GM18520 (cell line): Measurements from ENCODE around the gene LAPTM5.
A peak's percentile ranks its signal among the peaks of the same experiment; 100 is the strongest.

ENCODE experiments used
- ATAC-seq: cut with Tn5 transposase; IDR thresholded peaks from one replicate; pipeline ENCODE4 v1.9.1; 2021; ENCODE audit not compliant: unreplicated experiment

LAPTM5 gene

DNA sequence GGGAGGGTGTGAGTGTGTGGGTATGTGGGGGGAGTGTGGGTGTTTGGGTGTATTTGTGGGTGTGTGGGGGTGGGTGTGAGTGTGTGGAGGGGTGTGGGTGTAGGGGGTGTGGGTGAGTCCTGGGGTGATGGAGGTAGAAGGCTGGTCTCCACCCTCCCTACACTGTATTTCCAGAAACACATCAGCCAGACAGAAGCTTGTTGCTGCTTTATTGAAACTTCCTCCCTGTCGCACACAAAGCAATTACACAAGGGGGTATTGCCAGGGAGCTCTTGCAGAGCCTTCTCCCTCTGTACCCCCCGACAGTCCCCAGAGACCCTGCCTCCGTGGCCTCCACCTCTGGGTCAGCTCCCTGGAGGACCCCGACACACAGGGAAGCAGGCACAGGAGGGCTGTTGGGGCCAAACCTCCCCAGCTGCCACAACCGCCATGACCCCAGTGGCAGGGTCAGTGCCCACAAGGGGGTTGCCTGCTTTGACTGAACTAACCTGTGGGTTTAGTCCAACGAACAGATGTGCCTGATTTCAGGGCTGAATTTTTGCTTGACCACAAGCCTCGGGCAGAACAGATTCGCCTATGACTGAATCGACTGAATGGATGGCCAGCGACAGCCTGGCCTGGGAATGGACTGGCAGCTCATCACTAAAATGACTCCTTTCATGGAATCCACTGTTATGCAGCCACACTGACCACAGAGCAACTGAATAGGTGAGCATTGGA, 25.1 kb downstream of the LAPTM5 start:
- ATAC-seq, result peak; percentile 42

GRCh38 chr1:30731806-30732276, 25.7 kb downstream of the LAPTM5 start:
- ATAC-seq, result no peak

DNA sequence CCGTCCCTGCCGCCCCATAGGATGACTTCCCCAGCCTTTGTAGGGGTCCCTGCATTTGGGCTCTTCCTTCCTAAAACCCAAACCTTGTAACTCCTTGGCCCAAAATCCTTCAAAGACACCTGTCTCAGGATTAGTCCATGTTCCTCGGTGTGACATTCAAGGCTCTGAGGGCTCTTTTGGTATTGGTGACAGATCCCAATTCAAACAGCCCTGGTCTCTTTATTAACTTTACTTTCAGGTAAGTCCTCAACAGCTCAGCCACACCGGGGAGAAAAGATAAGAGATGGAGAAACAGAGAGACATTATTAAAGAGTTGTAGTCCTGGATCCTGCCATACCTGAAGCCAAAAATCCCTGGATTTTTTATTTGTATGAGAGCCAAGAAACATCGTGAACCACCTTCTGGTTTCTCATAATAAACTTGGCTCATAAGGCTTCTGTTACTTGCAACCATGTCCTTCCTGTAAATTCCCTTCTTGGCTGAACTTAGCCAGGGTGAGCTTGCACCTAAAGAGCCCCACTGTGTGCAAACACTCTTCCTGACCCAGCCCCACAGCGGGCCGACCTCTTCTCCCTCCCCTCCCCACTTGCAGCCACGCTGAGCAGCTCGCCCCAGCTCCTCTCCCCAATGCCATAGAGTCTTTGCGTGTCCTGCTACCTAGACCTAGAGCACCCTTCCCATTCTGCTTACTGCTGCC, 26.3 kb downstream of the LAPTM5 start:
- ATAC-seq, result no peak

DNA sequence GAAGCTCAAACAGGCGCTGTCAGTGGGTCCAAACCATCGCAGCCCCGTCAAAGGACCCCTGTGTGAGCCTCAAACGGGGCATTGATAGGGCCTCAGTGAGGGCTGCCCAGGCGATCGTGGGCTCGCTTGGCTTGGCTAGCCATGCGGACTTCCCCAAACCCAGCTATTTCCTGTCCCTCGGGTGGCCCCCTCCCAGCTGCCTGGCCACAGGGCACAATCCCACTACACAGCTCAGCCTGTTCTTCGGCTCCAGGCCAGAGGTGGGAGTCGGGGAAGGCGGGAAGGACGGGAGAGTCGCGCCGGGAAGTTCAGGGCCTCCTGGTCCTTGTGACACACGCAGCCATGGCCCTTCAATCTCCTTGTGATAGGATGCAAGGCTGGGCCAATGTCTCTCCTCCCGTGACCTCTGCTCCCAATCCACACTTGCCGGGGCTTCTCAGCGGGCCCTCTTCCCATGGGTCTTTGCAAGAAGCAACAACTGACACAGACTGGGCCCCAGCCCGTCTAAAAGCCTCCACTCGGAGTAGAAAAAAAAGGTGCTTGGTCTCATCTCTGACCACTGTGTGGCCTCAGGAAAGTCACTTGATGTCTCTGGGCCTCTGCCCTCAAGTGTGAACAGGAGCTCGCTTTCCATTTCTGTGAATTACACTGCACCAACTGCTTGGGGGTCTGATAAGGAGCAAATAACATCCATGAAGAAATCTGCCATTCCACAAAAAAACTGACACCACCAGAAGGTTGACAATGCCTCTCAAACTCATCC, 27.0 kb downstream of the LAPTM5 start:
- no peak for ATAC-seq

GRCh38 chr1:30729901-30730300, 27.7 kb downstream of the LAPTM5 start:
- no peak for ATAC-seq

DNA sequence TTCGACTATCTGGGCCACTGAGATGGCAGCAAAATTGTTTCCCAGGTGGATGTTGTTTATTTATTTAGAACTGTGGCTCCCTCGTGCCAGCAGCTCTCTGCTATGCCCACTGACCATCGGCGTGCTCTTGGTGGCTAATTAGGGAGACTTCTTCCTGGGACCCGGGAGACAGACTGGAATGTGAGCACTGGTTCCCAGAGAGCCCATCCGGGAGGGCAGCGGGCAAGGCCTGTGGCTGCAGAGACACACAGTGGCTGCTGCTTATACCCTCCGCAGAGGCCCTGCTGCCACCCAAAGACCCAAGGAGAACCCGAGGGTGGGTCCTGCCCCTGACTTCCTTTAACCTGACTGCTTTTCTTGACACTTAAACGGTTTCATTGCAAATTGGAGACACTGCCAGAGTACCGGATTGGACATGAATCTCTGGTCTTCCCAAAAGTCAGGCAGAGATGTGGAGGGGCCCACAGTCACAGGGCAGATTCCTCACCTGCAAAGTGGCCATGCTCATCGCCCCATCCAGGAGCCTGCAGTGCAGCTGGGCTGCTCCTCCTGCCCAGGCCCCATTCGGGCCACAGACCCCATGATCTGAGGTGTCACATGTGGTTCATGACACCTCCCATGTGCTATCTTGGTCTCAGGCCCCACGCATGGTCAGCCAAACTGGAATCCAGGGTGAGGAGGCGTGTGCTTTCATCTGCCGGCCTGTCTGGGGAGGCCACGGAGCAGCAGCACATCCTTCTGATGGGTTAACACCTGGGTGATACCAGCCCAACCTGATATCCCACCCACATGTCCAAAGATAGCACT, 28.5 kb downstream of the LAPTM5 start:
- ATAC-seq, result no peak

DNA sequence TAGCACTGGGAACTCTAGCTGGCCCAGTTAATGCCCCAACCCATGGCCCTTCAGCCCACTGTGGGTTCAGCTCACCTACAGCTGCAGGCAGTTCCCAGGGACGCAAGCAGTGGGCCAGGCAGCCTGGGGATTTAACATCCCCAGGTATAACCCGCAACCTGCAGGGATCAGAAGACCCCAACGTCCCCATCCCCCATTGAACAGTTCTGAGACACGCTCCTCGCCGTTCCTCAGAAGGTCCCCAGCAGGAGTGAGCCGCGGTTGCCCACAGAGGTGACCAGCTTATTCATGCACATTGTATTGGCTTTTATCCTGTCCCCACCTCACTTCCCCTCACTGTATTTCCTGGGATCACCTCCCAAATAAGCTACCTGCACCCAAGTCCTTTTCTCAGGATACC, 29.2 kb downstream of the LAPTM5 start:
- ATAC-seq, result no peak

GRCh38 chr1:30727824-30728223, 29.8 kb downstream of the LAPTM5 start:
- ATAC-seq, result no peak

- no peak for ATAC-seq
Measured at GRCh38 chr1:30726773-30727684, 30.5 kb downstream of the LAPTM5 start.

- no peak for ATAC-seq
Measured at GRCh38 chr1:30726236-30726635, 31.3 kb downstream of the LAPTM5 start.

DNA sequence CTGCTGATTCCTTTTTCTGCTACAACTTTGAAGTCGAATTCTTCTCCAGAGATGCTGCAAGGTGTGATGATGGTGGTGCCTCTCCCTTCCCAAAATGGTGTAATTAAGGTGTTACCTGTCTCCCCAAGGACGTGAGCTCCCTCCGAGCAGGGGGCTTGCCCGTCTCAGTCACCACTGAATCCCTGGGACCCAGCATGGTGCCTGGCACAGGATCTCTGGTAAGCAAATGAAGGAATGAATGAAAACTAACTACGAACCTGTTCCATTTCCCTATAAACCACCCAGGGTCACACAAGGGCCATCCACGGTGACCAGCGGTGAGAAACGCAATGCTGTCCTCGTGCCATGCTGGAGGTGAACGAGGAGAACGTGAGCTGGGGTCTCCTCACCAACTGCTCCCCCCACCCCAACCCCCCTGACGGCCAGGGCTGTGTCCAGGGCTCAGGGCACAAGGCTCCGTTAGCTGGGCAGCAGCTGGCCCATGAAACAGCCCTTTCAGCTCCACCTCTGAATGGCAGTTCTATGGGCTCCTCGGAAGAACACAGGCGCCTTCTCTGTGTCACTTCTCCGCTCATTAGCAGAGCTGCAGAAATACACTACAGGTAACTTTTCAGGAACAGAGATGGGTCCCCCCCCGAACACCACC, 32.0 kb downstream of the LAPTM5 start:
- no peak for ATAC-seq

- no peak for ATAC-seq
Measured at GRCh38 chr1:30724655-30725421, 32.7 kb downstream of the LAPTM5 start.

DNA sequence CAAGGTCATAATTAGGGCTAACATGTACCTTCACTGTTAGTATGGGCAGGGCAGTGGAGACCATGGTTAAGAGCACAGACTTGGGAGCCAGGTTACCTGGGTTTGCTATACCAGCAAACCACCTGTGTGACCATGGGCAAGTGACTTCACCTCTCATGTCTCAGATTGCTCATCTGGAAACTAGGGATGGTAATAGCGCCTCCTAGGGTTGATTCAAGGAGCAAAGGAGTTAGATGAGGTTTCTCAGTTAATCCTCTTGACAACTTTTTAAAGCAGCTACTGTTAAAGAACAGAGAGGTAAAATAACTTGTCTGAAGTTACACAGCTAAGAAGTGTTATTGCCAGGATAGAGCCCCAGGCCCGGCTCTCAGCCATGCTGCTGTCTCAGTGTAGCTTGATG, 33.4 kb downstream of the LAPTM5 start:
- ATAC-seq, result no peak

DNA sequence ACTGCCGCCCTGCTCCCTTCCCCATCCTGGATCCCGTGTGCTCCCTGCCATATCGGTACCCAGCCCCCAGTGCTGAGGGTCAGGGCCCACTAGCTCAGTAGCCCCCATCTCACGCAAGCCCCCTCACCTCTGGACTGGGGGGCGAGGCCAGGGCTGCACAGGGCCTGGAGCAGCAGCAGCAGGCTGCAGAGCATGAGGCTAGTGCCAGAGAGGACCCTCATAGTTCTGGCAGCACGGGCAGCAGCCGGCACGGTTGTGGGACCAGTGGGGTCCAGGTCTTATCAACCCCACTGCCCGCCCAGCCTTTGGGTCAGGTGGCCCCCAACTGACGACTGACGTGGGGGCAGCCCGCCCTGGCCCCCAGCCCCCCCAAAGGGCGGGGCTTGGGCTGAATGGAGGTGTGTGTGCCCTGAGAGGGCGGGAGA, 34.2 kb downstream of the LAPTM5 start, which contains the start of gene MATN1:
Gene MATN1, minus strand, starts transcription at position 255 of the 425 bp plus-strand sequence. Its CDS starts 34 bp downstream, at position 221.
- ATAC-seq, result no peak

GRCh38 chr1:30721812-30722537, 35.6 kb downstream of the LAPTM5 start:
- ATAC-seq, result no peak

DNA sequence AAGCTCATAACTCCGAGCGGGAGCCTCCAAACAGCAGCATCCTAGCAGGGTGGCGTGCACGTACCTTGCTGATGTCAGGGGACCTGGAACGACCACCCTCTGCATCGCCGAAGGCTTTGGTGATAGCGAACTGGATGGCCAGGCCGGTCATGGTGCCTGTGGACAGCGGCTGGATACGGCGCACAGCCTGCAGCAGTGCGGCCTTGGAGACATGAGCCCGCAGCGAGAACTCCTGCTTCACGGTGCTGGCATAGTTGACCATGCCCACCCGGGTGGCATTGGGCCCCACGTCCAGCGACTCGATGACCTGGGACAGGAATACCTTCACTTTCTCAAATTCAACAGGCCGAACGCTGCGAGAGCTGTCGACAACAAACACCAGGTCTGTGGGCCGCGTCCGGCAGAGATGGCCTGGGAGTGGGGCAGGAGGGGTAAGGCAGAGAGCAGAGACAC, 36.2 kb downstream of the LAPTM5 start:
- no peak for ATAC-seq

- ATAC-seq, result no peak
Measured at GRCh38 chr1:30720271-30721223, 37.0 kb downstream of the LAPTM5 start.
